GM21515 (cell line): Measurements from ENCODE around the gene MS4A5.
"Not testable (repeated sequence)": the region's sequence is repeated elsewhere in the genome, so short reads cannot be mapped to it uniquely, and the experiment has no call there.

Source experiments
- ATAC-seq: cut with Tn5 transposase; IDR thresholded peaks from one replicate; pipeline ENCODE4 v1.9.1; 2021; ENCODE audit not compliant: unreplicated experiment

The MS4A5 gene, protein sequence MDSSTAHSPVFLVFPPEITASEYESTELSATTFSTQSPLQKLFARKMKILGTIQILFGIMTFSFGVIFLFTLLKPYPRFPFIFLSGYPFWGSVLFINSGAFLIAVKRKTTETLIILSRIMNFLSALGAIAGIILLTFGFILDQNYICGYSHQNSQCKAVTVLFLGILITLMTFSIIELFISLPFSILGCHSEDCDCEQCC

DNA sequence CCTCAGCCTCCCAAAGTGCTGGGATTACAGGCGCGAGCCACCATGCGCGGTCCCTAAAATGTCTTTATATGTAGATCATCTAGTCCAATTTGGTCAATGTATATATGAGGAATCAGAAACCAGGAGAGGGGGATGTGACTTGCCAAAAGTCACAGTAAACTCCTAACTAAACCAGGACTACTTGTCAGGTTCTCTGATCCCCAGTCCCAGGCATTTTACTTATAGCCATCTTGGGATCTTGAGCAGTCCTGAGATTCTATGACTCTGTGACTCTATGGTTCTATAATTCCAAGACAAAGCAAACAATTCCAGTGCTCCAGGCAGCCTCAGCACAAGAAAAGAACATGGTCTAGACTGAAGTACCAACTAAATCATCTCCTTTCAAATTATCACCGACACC is at the start of gene MS4A5:
Gene MS4A5 (plus strand): TSS at position 301 of the 400 bp plus-strand sequence. CDS start 103 bp downstream, outside the sequence.
- ATAC-seq, result no peak

GRCh38 chr11:60389279-60389910 is 40.0 kb upstream of the MS4A5 start:
- ATAC-seq, result peak; percentile 86

- no peak for ATAC-seq
Measured at GRCh38 chr11:60390419-60390818, 39.0 kb upstream of the MS4A5 start.

DNA sequence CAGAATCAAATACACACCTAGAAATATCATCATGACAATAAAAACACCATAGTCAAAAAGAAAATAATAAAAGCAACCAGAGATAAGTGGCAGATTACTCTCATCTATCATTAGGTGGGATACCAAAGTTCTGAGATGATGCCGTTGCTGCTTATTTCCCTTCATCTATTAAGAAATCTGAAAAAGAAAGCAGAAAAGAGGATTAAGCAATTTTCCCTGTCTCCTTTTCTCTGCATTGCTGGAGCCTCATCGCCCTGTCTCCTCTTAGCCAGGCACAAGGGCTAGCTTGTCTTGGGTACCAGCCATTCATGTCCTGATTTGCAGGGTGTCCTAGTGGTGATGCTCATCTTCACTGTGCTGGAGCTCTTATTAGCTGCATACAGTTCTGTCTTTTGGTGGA is 37.0 kb upstream of the MS4A5 start:
- no peak for ATAC-seq

- ATAC-seq, result no peak
Measured at GRCh38 chr11:60393016-60393415, 36.4 kb upstream of the MS4A5 start.

DNA sequence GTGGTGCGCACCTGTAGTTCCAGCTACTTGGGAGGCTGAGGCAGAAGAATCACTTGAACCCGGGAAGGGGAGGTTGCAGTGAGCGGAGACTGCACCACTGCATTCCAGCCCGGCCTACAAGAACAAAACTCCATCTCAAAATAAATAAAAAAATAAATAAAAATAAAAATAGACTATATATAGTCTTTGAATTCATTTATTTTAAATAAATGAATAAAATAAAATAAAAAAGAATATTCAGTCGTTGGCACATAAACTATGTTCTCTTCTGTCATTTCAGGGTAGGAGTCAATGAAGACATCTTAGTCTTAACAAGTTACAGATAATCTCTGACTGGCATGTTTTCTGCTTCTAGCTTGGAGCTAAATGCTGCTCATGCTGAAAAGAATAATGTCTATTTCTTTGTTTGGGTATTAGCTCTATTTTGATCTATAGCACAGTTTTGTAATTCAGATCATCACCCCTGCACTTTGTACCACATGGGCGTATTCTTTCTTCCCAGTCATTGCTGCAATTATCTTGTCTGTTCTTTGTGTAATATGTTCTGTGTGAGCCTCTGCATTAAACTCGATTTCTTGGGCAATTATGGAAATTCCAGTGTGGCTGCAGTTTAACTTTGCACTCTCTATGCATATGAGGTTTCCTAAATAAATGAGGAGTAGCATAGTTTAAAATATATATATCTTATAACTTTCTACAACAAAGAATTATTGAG is 34.5 kb upstream of the MS4A5 start:
- no peak for ATAC-seq

GRCh38 chr11:60396382-60396781 is 33.0 kb upstream of the MS4A5 start, which contains the start of gene MS4A14:
Gene MS4A14 (plus strand): TSS chr11:60396459. CDS start chr11:60396579, 120 bp downstream.
- ATAC-seq, result no peak

GRCh38 chr11:60396799-60397198 is 32.6 kb upstream of the MS4A5 start:
- peak; percentile 86 for ATAC-seq

DNA sequence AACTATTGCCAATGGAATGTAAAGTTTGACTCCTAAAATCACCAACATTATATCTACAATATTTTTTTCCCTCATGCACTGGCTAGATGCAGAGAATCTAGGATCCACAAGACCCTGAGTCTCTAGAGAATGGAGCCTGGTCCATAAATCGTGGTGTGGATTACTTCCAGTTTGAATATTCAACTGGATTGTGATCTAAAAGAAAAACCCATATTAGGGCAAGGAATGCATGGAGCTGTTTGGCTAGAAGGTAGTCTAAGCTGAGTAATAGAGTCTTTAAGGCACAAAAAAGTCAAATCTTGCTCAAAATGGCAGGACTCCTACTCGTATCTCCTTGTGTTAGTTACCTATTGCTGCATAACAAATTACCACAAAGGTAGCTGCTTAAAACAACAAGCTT is 9.4 kb upstream of the MS4A5 start:
- no peak for ATAC-seq

GRCh38 chr11:60422609-60423008 is 6.8 kb upstream of the MS4A5 start:
- no peak for ATAC-seq

DNA sequence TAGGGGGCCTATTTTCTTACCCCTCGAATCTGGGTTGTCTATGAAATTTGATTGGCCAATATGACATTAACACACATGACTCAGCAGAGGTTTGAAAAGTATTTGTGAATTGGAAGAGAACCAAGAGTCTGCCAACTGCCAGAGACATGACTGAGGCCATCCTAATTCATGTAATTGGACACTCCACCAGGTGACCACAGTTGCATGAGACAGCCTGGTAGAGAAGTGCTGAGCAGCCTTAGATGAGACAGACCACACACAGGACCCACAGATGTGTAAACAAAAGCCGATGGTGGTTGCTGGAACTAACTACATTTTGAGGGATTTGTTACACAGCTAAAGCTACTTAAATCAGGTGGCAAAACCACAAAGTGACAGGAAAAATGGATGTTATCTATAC is 855 bp upstream of the MS4A5 start:
- ATAC-seq, result no peak

DNA sequence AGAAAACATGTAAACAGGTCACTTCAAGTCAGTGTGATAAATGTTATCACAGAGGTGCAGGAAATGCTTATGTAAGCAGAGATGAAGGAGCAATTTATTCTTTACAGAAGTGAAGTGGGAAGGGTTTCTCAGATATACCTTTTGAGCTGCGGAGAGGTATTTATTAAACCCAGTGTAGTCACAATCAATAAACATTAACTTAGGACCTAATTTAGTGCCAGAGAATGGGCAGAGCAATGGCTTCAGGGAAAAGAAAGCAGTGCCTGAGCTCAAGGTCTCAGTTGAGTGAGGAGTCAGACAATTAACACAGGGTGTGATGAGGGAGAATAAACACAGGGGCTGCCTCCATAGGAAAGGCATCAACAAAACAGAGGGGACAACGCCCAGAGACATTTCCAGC is 1.9 kb downstream of the MS4A5 start:
- no peak for ATAC-seq

- no peak for ATAC-seq
Measured at GRCh38 chr11:60433401-60433800, 4.0 kb downstream of the MS4A5 start.

DNA sequence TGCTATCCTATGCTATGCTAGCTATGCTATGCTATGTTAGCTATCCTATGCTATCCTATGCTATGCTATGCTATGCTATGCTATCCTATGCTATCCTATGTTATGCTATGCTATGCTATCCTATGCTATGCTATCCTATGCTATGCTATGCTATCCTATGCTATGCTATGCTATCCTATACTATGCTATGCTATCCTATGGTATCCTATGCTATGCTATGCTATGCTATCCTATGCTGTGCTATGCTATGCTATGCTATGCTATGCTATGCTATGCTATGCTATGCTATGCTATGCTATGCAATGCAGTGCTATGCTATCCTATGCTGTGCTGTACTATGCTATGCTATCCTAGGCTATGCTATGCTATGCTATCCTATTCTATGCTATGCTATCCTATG is 17.7 kb downstream of the MS4A5 start:
- no peak for ATAC-seq

DNA sequence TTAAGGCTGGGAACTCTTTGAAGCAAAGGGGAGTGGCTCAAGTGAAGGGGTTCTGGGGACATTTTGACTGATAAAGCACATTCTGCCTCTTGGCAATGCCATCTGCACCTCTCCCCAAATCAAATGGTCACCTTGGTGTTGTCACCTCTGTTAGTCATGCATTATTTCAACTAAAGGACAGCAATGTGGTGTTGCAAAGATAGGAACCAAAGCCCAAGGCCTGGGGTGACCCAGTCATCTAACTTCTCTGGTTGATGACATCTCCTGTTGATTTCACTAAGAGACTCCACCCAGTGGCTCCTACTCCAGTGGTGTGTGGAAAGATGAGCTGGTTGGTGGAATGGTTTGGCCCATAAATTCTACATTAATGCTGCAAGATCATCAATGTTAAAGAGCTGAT is 18.5 kb downstream of the MS4A5 start:
- ATAC-seq, result no peak

DNA sequence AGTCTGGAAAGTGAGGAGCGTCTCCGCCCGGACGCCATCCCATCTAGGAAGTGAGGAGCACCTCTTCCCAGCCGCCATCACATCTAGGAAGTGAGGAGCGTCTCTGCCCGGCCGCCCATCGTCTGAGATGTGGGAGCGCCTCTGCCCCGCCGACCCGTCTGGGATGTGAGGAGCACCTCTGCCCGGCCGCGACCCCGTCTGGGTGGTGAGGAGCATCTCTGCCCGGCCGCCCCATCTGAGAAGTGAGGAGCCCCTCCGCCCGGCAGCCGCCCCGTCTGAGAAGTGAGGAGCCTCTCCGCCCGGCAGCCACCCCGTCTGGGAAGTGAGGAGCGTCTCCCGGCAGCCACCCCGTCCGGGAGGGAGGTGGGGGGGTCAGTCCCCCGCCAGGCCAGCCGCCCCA is 21.8 kb downstream of the MS4A5 start:
- not testable (repeated sequence) for ATAC-seq

- ATAC-seq, result no peak
Measured at GRCh38 chr11:60454212-60454611, 24.8 kb downstream of the MS4A5 start.

DNA sequence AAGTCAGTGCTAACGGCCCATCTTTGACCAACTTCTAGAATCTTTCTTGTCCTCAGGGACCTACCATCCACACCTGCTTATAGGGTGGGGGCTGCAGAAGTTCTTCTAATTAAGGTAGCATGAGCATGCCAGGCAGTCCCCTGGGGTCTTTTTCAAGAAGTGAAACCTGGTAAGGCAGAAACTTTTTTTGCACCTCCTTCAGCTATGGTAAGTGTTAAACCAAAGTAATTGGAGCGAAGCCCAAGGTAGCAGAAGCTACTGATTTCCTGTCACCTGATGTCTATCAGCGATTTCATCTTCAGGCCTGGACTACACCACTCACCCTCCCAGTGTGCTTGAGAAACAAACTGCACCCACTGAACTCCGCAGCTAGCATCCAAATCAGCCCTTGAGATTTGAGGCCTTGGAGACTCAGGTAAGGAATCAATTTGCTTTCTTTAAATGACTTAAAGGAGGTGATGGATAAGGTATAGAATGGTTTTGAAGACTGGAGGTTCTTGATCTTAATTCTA is 26.2 kb downstream of the MS4A5 start, which contains the start of gene MS4A1:
Gene MS4A1 (plus strand): TSS at position 317 of the 512 bp plus-strand sequence. CDS start 6,528 bp downstream, outside the sequence.
- ATAC-seq, result peak; percentile 84

DNA sequence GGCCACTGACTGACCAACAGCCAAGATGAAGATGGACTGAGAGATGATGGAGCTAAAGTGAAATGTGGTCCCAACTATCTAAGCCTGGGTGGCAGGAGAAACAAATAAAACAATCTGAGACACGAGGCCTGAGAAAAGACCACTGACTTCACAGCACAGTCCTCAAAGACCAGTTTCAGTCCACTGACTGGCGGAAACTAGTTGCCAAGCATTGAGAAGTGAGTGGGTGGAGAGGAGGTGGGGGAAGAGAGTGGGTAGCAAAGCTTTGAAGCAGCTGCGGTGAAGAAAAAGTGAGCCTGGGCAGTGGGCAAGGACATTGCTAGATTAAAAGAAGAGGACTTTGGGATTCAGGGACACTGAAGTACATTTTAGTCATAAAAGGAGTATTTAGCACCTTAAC is 28.2 kb downstream of the MS4A5 start:
- ATAC-seq, result peak; percentile 34

DNA sequence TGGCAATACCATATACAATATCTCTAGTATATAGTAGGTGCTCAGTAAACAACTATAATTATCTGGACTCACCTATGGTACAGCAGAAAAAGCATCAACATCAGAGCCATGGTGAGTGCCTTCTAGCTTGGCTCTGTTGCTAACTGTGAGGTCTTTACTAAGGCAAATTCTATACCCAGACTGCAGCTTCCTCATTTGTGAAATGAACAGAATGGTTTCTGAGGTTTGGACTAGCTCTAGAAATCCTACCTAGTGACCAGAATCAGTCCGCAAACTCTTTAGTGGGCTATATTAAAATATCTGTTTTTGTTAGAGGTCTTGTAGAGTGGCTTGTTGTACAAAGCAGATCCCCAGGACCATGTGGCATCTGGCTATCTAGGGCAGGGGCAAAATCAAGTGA is 30.0 kb downstream of the MS4A5 start:
- ATAC-seq, result no peak

- ATAC-seq, result no peak
Measured at GRCh38 chr11:60468829-60469228, 39.5 kb downstream of the MS4A5 start.

GRCh38 chr11:60469723-60470122 is 40.4 kb downstream of the MS4A5 start:
- ATAC-seq, result no peak
